HUES6 (cell line): ENCODE results near the gene RND1.

Source experiments
- H3K27ac ChIP-seq: 2 replicates; pipeline ENCODE4 v1.7.0; 2013; ENCODE audit warnings: low read depth, mild to moderate bottlenecking, low read length, inconsistent platforms
- H3K27me3 ChIP-seq: 2 replicates; pipeline ENCODE4 v1.6.1; 2013; ENCODE audit warnings: low read length; ENCODE audit not compliant: control insufficient read depth, insufficient read depth
- H3K36me3 ChIP-seq: 2 replicates; pipeline ENCODE4 v1.6.1; 2013; ENCODE audit warnings: low read length; ENCODE audit not compliant: control insufficient read depth, insufficient read depth
- H3K4me1 ChIP-seq: 2 replicates; pipeline ENCODE4 v1.6.1; 2013; ENCODE audit warnings: low read length; ENCODE audit not compliant: control insufficient read depth, insufficient read depth
- H3K4me3 ChIP-seq: 2 replicates; pipeline ENCODE4 v1.5.1; 2013; ENCODE audit warnings: low read depth, low read length
- H3K9ac ChIP-seq: one replicate; pipeline ENCODE4 v1.6.1; 2013; ENCODE audit warnings: mild to moderate bottlenecking, low read length
- H3K9me3 ChIP-seq: 2 replicates; pipeline ENCODE4 v1.6.1; 2013; ENCODE audit warnings: low read depth, low read length; ENCODE audit not compliant: control insufficient read depth, insufficient read depth

The RND1 gene

DNA sequence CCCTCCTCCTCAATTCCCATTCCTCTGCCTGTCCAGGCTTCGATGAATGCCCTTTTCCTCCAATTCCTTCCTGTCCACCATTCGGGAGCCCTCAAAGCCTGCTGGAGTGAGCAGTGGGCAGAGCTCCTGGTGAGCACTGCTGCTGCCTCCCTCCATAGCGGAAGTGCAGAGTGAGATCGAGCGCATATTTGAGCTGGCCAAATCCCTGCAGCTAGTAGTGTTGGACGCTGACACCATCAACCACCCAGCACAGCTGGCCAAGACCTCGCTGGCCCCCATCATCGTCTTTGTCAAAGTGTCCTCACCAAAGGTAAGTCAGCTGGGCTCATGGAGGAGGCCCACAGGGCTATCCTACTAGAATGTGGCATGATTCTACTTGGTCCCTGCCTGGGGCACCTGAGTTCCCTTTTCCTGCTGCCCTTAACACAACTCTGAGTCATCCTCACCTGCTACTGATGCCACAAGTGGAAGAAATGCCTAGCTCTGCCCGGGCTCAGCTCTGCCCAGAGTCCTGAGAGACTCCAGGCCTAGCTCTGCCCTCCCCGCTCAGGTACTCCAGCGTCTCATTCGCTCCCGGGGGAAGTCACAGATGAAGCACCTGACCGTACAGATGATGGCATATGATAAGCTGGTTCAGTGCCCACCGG, 39.3 kb downstream of the RND1 start:
- Histone ChIP-seq H3K36me3 (peaks cover 51% of the 10 kb centered on the region), H3K27ac (no peak overlapping the region), H3K4me3 (no peak overlapping the region), H3K4me1 (peaks cover 8% of the 10 kb centered on the region; the same call in 1 of the 2 replicates), H3K27me3 (no peaks in the 10 kb centered on the region; the same call in 1 of the 2 replicates), H3K9me3 (no peaks in the 10 kb centered on the region), H3K9ac (no peak overlapping the region)

GRCh38 chr12:48824905-48825304, 40.8 kb downstream of the RND1 start:
- Histone ChIP-seq H3K27ac (no peak overlapping the region), H3K9ac (no peak overlapping the region), H3K36me3 (peaks cover 37% of the 10 kb centered on the region), H3K27me3 (peaks cover 7% of the 10 kb centered on the region), H3K9me3 (no peaks in the 10 kb centered on the region), H3K4me3 (no peak overlapping the region), H3K4me1 (peaks cover 14% of the 10 kb centered on the region)

DNA sequence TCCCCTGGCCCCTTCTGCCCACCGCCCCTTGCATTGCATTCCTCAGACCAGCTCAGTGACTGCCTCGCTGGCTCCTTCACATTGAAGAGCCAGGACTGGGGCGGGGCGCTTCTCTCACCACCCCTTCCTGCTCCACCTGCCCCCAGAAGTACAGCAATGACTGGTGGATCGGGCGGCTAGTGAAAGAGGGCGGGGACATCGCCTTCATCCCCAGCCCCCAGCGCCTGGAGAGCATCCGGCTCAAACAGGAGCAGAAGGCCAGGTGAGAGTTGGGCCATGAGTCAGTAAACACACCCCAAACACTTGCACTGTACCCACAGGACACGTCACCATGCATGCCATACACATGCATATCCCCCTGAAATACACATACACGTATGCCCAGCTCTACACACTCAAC, 41.6 kb downstream of the RND1 start:
- H3K9ac ChIP-seq, result no peak overlapping the region
- peaks cover 22% of the 10 kb centered on the region for H3K4me1 ChIP-seq
- no peaks in the 10 kb centered on the region for H3K9me3 ChIP-seq
- peaks cover 29% of the 10 kb centered on the region for H3K36me3 ChIP-seq
- H3K27ac ChIP-seq, result no peak overlapping the region
- H3K4me3 ChIP-seq, result no peak overlapping the region
- peaks cover 15% of the 10 kb centered on the region for H3K27me3 ChIP-seq

DNA sequence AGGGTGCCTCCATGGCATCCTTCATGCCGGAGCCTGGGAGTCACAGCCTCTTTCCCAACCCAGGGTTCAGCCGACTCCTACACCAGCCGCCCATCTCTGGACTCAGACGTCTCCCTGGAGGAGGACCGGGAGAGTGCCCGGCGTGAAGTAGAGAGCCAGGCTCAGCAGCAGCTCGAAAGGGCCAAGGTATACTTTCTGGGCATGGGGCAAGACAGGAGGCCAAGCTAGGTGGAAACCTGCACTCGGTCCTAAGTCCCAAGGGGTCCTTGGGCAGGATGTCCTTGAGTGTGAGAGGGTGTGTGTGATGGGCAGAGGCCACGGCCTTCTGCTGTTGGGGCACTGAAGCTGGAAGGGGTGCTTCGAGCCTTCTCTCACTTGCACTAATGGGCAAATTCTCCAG, 42.4 kb downstream of the RND1 start:
- Histone ChIP-seq H3K27ac (no peak overlapping the region), H3K27me3 (peaks cover 19% of the 10 kb centered on the region), H3K9ac (no peak overlapping the region), H3K9me3 (no peaks in the 10 kb centered on the region), H3K4me1 (peaks cover 23% of the 10 kb centered on the region), H3K4me3 (no peak overlapping the region), H3K36me3 (peaks cover 20% of the 10 kb centered on the region)

- H3K9me3 ChIP-seq, result no peaks in the 10 kb centered on the region
- H3K4me3 ChIP-seq, result no peak overlapping the region
- H3K4me1 ChIP-seq, result peaks cover 25% of the 10 kb centered on the region
- H3K36me3 ChIP-seq, result peaks cover 16% of the 10 kb centered on the region
- H3K27ac ChIP-seq, result no peak overlapping the region
- H3K27me3 ChIP-seq, result peaks cover 25% of the 10 kb centered on the region
- no peak overlapping the region for H3K9ac ChIP-seq
These were observed 43.0 kb downstream of the RND1 start for GRCh38 chr12:48822711-48823110.

GRCh38 chr12:48822139-48822538, 43.5 kb downstream of the RND1 start:
- no peak overlapping the region for H3K9ac ChIP-seq
- no peak overlapping the region for H3K4me3 ChIP-seq

GRCh38 chr12:48819986-48820725, 45.5 kb downstream of the RND1 start:
- H3K4me1 ChIP-seq, result peaks cover 39% of the 10 kb centered on the region
- 0 out of 2 replicates have a peak, but pooled peaks cover 6% of the 10 kb centered on the region for H3K36me3 ChIP-seq

More at GRCh38 chr12:48822139-48822538, 43.5 kb downstream of the RND1 start:
- no peaks in the 10 kb centered on the region for H3K9me3 ChIP-seq
- peaks cover 30% of the 10 kb centered on the region for H3K4me1 ChIP-seq
- H3K27ac ChIP-seq, result no peak overlapping the region
- peaks cover 12% of the 10 kb centered on the region for H3K36me3 ChIP-seq
- H3K27me3 ChIP-seq, result peaks cover 31% of the 10 kb centered on the region

DNA sequence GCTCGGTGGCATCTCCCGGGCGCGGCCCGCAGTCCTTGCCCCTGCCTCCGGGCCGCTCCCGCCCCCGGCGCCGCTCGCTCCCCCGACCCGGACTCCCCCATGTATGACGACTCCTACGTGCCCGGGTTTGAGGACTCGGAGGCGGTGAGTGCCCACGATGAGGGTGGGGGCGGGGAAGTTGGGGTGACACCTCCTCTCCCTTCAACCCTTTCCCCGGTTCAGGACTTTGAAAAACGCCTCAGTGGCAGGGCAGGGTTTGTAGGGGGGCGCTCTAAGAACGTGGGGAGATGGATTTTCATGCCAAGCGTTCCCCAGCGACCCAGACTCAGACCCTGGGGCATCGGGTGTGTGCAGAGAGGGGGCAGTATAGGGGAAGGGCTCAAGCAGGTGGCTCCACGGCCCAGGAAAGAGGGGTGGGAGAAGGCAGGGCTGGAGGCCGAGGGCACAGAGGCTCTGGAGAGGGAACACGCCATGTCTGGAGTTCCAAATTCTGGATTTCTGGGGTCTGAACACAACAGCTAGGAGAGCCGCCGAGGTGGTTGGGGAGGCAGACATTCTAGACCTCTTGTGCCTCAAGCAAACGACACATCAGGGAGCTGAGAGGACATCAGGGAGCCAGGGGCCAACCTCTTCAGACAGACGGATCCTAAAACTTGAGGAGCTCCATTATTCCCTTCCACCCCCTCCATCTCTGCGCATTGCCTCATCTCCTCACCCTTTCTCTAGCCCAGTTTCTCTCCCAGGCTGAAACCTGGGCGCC, 46.7 kb downstream of the RND1 start:
- Histone ChIP-seq H3K4me1 (peaks cover 34% of the 10 kb centered on the region), H3K27me3 (peaks cover 46% of the 10 kb centered on the region), H3K9ac (peak overlapping the region; percentile 37), H3K36me3 (no peaks in the 10 kb centered on the region), H3K4me3 (peak overlapping the region; percentile 88), H3K9me3 (no peaks in the 10 kb centered on the region), H3K27ac (no peak overlapping the region)

More at GRCh38 chr12:48819986-48820725, 45.5 kb downstream of the RND1 start:
- Histone ChIP-seq H3K9me3 (no peaks in the 10 kb centered on the region), H3K27me3 (peaks cover 46% of the 10 kb centered on the region), H3K9ac (no peak overlapping the region), H3K4me3 (no peak overlapping the region), H3K27ac (no peak overlapping the region)

DNA sequence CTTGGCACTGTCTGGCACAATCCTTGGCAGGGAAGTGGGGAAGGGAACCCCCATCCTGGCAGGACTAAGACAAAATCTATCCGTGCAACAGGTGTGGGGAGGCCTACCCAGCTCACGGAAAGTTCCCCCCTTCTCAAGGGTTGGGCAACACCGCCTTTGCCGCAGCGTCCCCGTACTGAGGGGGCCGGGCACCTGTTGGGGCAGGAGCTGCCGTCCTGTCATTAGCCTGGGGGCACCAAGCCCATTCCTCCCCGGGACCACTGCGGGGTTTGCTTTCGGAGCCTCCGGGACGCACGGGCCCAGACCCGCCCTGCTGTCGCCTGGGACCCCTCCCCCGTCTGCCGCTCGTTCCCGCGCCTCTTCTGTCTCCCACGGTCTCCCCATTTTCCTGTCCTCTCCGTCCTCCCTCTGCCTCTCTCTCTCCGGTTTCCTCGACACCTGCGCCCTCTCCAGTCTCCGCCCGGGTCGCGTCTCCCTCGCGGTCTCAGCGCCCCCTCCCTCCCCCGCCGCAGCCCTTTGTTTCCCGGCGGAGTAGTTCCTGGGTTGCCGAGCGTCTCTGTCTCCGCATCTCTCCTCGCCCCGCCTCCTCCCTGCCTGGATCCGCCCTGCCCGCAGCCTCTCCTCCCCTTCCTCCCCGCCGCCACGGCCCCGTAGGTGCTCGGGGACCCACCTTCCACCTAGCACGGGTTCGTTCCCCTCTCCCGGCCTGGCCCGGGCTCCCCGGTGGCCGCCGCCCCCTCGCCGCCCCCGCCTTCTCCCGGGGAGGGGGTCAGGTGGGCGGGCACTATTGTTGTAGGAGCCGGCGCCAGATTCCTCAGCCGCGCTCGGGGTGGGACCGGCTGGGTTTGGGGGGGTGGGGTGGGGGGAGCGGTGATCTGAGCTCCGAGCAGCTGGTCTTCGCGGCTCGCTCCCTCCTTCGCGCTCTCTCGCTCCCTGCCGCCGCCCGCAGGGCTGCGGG, 47.5 kb downstream of the RND1 start, which contains the start of gene CACNB3:
Gene CACNB3 (plus strand): TSS at position 624 of the 958 bp plus-strand sequence. CDS start 434 bp downstream, outside the sequence.
- H3K27me3 ChIP-seq, result peaks cover 46% of the 10 kb centered on the region
- peak within 1 kb of the TSS; percentile 88 for H3K4me3 ChIP-seq
- H3K9ac ChIP-seq, result peak within 1 kb of the TSS; percentile 37
- peaks cover 31% of the 10 kb centered on the region for H3K4me1 ChIP-seq
- no peaks in the 10 kb centered on the region for H3K9me3 ChIP-seq
- no peaks in the 10 kb centered on the region for H3K36me3 ChIP-seq
- no peak within 1 kb of the TSS for H3K27ac ChIP-seq

GRCh38 chr12:48816143-48816854, 49.4 kb downstream of the RND1 start:
- H3K36me3 ChIP-seq, result no peaks in the 10 kb centered on the region
- H3K9ac ChIP-seq, result no peak overlapping the region
- H3K27me3 ChIP-seq, result peaks cover 60% of the 10 kb centered on the region
- peak overlapping the region; percentile 82 for H3K4me3 ChIP-seq
- H3K9me3 ChIP-seq, result no peaks in the 10 kb centered on the region
- H3K27ac ChIP-seq, result no peak overlapping the region
- H3K4me1 ChIP-seq, result peaks cover 45% of the 10 kb centered on the region
